Activated CD4-positive, CD25-positive, alpha-beta regulatory T cell (primary cell): ENCODE data around the gene TBC1D25.

Source experiments
- DNase-seq, 4 experiments: peaks; one replicate each; lab custom pipeline; 2025; lab: John Stamatoyannopoulos, UW

The TBC1D25 gene

DNA sequence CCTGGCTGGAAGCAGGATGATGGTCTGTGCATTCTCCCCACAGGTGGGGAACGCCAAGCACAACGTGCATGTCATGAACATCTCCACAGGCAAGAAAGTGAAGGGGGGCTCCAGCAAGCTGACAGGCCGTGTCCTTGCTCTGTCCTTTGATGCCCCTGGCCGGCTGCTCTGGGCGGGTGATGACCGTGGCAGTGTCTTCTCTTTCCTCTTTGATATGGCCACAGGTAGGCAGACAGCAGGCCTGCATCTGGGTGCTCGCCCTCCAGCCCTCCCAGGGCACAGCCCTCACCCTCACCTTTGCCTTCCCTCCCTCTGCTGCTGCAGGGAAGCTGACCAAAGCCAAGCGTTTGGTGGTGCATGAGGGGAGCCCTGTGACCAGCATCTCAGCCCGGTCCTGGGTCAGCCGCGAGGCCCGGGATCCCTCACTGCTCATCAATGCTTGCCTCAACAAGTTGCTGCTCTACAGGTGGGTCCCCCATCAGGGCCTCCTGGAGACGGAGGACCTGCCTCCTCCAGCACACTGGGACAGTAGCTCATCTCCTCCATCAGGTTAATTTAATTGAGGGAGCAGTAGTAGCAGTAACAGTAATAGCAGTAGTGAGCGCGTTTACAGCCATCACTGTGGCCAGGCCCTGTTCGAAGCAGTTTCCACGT, 62.4 kb downstream of the TBC1D25 start:
- no peak for DNase-seq

- no peak for DNase-seq
Measured at GRCh38 chrX:48604701-48605100, 65.2 kb downstream of the TBC1D25 start.

DNA sequence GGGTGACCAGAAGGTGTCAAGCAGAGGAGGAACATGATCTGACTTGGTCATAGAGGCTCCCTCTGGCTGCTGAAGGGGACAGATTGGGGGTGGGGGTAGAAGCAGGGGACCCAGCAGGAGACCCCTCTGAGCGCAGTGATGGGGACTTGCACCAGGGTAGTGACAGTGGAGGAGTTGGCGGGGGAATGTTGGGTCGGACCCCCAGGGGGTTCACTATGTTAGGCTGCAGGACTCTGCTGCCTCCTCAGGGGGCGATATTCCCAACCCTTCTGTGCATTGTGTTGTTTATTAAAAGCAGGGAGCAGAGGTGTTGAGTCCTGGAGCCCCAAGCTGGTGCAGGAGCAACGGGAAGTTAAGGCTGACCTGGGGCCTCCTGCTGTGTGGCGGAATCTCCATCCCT, 66.6 kb downstream of the TBC1D25 start:
- no peak for DNase-seq

GRCh38 chrX:48611703-48612102, 72.2 kb downstream of the TBC1D25 start:
- no peak for DNase-seq
